Testis (tissue), 3 donors: ENCODE measurements around the gene ERC2. TPM values are rescaled to one million over a fixed set of nuclear protein-coding genes. Genes with fewer than 3 reads are reported as not detected.

Source experiments
- DNase-seq: peaks from one replicate; pipeline ENCODE4 v3.0.0-alpha.2; 2019
- H3K27ac ChIP-seq, 2 donors: fragments of 200-600 bp; sonication (generic); one replicate each; pipeline ENCODE4 v1.5.1; 2019
- H3K27me3 ChIP-seq: fragments of 200-600 bp; sonication (generic); one replicate; pipeline ENCODE4 v1.5.1; 2019
- H3K36me3 ChIP-seq: fragments of 200-600 bp; sonication (generic); one replicate; pipeline ENCODE4 v1.5.1; 2017; ENCODE audit warnings: low read depth; ENCODE audit errors: missing control alignments
- H3K4me1 ChIP-seq: fragments of 200-600 bp; sonication (generic); one replicate; pipeline ENCODE4 v1.5.1; 2019
- H3K4me3 ChIP-seq, 2 donors: fragments of 200-600 bp; sonication (generic); one replicate each; pipeline ENCODE4 v1.5.1; 2017 to 2019
- H3K9me3 ChIP-seq: fragments of 200-600 bp; sonication (generic); one replicate; pipeline ENCODE4 v1.5.1; 2017
- POLR2A ChIP-seq: fragments of 450-650 bp; IDR thresholded peaks from one replicate; pipeline ENCODE4 v1.6.1; 2017; ENCODE audit warnings: antibody characterized with exemption, mild to moderate bottlenecking, moderate library complexity
- WGBS, 2 donors: methylation state at CpG; one replicate each; pipeline ENCODE4 v1.1.5; 2018; 5-methylcytosine and 5-hydroxymethylcytosine counted together
- intact Hi-C: fragments of 100-400 bp; cut with DNase I; formaldehyde crosslinking; loops from one replicate; pipeline ENCODE4 v1.15.1; 2023; ENCODE audit warnings: low total_unique reads
- polyA plus RNA-seq: library from polyadenylated mRNA; stranded (reverse); fragments of 350-450 nt; fragmentation: Illumina TruSeq; extraction: RNeasy Lipid Tissue Mini Kit (QIAGEN cat#74804); gene quantifications from one replicate; pipeline ENCODE4 v1.2.3, GENCODE V29; 2014; ENCODE audit warnings: low read depth, low replicate concordance; ENCODE audit not compliant: insufficient read depth
- total RNA-seq, 2 donors: library from RNA; depleted of rRNA; stranded (reverse); fragments of >200 nt; gene quantifications; one replicate each; pipeline ENCODE4 v1.2.3, GENCODE V29; 2016
- TF ChIP-seq, protein P1 (sequence below), 3 experiments: fragments of 450-650 bp in 2 of 3; fragments of 200-600 bp in 1 of 3; sonication (generic) in 1 of 3; IDR thresholded peaks; one replicate each; pipeline ENCODE4 v1.5.1; 2016 to 2019; ENCODE audit warnings: antibody characterized with exemption in 3 of 3, mild to moderate bottlenecking in 2 of 3, moderate library complexity in 1 of 3

The ERC2 gene
- total and polyA plus RNA-seq, 3 donors from 2014 or later = 1.9 to 6.1 (median 5.9) TPM

DNA sequence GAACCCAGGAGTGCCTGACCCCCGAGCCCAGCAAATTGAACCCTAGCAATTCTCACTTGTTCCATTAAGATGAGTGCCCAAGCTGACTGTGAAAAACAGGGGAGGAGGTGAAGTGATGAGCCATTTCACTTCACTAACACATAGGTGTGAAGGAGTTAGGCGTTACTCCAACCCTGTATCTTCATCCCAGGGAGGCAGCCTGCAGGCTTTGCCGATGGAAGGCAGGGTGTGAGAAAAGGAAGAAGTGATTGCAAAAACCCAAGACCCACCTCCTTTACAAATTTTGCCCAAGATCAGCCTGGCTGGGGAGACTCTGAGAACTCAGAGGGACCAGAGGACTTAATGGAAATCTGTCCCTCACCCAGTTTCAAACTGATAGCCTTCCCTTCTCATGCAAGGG is 851.5 kb downstream of the ERC2 start:
- no peak for DNase-seq
- Histone ChIP-seq H3K36me3 (no peaks in the 10 kb centered on the region), H3K27me3 (no peaks in the 10 kb centered on the region), H3K4me3 (no peak overlapping the region), H3K27ac (no peak overlapping the region), H3K9me3 (no peaks in the 10 kb centered on the region), H3K4me1 (peaks cover 15% of the 10 kb centered on the region)
- TF ChIP-seq, protein P1, sequence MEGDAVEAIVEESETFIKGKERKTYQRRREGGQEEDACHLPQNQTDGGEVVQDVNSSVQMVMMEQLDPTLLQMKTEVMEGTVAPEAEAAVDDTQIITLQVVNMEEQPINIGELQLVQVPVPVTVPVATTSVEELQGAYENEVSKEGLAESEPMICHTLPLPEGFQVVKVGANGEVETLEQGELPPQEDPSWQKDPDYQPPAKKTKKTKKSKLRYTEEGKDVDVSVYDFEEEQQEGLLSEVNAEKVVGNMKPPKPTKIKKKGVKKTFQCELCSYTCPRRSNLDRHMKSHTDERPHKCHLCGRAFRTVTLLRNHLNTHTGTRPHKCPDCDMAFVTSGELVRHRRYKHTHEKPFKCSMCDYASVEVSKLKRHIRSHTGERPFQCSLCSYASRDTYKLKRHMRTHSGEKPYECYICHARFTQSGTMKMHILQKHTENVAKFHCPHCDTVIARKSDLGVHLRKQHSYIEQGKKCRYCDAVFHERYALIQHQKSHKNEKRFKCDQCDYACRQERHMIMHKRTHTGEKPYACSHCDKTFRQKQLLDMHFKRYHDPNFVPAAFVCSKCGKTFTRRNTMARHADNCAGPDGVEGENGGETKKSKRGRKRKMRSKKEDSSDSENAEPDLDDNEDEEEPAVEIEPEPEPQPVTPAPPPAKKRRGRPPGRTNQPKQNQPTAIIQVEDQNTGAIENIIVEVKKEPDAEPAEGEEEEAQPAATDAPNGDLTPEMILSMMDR (IDR thresholded peaks at IDR 0.05) = no peak
- TF ChIP-seq POLR2A = no peak
- WGBS, 2 donors = 95 to 100% methylated on average over 3 of the region's 3 CpGs
- intact Hi-C loops = no loop called here

- peaks cover 16% of the 10 kb centered on the region for H3K4me1 ChIP-seq
- H3K36me3 ChIP-seq = no peaks in the 10 kb centered on the region
- intact Hi-C loops = no loop called here
- no peaks in the 10 kb centered on the region for H3K9me3 ChIP-seq
- peak; percentile 23 for DNase-seq
- H3K27me3 ChIP-seq = no peaks in the 10 kb centered on the region
- peak overlapping the region in 1 of 2 donors; percentile 32 for H3K27ac ChIP-seq
- H3K4me3 ChIP-seq = no peak overlapping the region
- TF ChIP-seq, protein P1 (IDR thresholded peaks at IDR 0.05) = no peak
- TF ChIP-seq POLR2A = no peak
- WGBS, 2 donors = 74 to 78% methylated on average over 8 of the region's 8 CpGs
These were observed 852.5 kb downstream of the ERC2 start for GRCh38 chr3:55615694-55616295.

- Histone ChIP-seq H3K4me1 (peaks cover 21% of the 10 kb centered on the region), H3K9me3 (no peaks in the 10 kb centered on the region), H3K36me3 (no peaks in the 10 kb centered on the region), H3K27ac (peak overlapping the region in 1 of 2 donors; percentile 32), H3K27me3 (no peaks in the 10 kb centered on the region), H3K4me3 (no peak overlapping the region)
- TF ChIP-seq, protein P1 (IDR thresholded peaks at IDR 0.05) = no peak
- TF ChIP-seq POLR2A = no peak
- intact Hi-C loops = no loop called here
- no peak for DNase-seq
- 62 to 69% methylated on average over 4 of the region's 4 CpGs for WGBS, 2 donors
These were observed 853.1 kb downstream of the ERC2 start for GRCh38 chr3:55615039-55615693.

DNA sequence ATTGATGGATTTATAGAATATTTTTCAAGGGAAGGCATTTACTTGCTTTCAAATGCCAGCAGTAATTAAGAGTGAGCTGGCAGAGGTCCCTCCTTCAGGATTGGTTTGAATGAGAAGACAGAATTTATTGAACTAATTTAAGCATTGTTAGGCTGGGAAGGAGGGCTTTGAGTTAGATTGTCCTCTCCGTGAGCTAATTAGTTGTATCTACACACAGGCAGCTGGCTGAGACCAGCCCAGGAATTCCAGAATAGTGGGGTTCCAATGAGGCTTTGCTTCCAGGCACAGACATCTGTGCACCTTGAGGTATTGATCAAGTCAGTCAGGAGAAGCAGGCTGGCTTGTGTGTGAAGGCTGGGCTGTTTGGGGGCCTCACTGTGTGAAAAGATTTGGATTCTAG is 857.1 kb downstream of the ERC2 start:
- Histone ChIP-seq H3K4me1 (peaks cover 28% of the 10 kb centered on the region), H3K9me3 (no peaks in the 10 kb centered on the region), H3K4me3 (no peak overlapping the region), H3K36me3 (no peaks in the 10 kb centered on the region), H3K27ac (peak overlapping the region in 1 of 2 donors; percentile 8), H3K27me3 (no peaks in the 10 kb centered on the region)
- no peak for DNase-seq
- intact Hi-C loops = no loop called here
- WGBS, 2 donors = 41 to 50% methylated on average over 1 of the region's 1 CpG
- no peak for TF ChIP-seq POLR2A
- TF ChIP-seq, protein P1 (IDR thresholded peaks at IDR 0.05) = no peak
